GM18858 (cell line): Measurements from ENCODE around the gene BARHL2.

ENCODE experiments used
- ATAC-seq: cut with Tn5 transposase; IDR thresholded peaks from one replicate; pipeline ENCODE4 v1.9.1; 2021; ENCODE audit not compliant: unreplicated experiment

The BARHL2 gene

DNA sequence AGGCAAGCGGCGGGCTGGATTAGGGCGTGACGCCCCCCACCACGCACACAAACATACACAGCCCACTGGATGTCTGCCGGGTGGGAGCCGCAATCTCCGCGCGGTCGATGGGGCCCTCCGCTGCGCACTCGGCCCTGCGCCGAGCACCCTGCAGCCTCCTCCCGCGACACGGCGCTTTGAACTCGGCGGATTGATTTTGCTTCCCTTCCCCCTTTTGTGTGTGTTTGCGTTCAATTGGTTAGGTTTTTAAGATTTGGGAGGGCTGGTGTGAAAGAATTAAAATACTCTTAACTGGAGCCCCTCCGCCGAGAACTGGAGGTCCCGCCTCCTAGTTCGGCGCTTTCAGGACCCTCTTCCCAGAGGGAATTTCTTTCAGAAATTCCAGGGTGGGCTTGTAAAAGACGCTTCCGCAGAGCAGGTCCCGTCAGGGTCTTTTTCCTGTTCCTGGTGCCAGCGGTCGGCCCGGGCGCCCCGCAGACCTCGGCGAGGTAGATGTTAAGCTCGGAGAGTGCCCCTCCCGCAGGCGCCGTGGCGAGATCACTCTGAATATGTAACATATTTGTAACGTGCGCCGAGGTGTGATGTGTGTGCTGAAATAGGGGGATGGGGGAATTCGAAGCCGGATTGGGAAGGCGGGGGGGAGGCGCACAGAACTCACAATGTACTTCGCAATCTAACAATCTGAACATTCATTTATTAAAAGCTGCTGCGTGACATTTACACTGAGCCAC is 8.0 kb upstream of the BARHL2 start:
- no peak for ATAC-seq

- ATAC-seq = no peak
Observed at GRCh38 chr1:90724361-90724760, 7.3 kb upstream of the BARHL2 start.

GRCh38 chr1:90723590-90724108 is 6.5 kb upstream of the BARHL2 start:
- ATAC-seq = no peak

DNA sequence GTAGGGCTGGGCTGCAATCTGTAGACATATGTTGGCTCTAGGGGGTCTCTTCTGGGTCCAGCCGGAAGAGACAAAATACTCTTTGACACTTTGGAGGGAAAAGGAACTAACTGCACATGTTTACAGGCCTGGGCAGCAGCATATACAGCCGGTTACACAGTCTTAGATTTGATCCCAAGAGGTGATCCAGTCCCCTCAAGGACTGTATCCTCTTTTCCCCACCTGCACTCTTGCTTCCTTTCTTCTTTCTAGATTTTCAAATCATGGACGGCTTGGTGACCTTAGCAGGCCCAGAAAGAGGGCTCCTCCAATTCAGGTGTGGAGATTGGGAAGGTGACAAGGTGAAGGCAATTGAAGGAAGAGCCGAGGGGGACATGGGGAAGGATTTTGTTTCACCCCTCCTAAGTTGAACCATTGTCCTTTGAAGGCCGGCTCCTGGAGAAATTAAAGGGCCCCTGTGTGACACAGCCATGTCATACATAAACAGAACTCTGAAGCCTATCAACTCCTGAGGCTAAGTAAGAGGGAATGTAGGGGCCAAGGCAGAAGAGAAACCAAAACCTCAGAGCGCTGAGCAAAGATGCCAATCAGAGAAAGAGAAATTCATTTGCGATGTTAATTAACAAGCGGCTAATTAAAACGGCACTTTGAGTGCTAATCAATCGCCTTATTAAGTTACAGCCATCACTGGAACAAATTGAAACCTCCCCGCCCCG is 5.9 kb upstream of the BARHL2 start:
- ATAC-seq = no peak

GRCh38 chr1:90721210-90722194 is 4.4 kb upstream of the BARHL2 start:
- ATAC-seq = no peak

GRCh38 chr1:90720145-90720636 is 3.1 kb upstream of the BARHL2 start:
- no peak for ATAC-seq

DNA sequence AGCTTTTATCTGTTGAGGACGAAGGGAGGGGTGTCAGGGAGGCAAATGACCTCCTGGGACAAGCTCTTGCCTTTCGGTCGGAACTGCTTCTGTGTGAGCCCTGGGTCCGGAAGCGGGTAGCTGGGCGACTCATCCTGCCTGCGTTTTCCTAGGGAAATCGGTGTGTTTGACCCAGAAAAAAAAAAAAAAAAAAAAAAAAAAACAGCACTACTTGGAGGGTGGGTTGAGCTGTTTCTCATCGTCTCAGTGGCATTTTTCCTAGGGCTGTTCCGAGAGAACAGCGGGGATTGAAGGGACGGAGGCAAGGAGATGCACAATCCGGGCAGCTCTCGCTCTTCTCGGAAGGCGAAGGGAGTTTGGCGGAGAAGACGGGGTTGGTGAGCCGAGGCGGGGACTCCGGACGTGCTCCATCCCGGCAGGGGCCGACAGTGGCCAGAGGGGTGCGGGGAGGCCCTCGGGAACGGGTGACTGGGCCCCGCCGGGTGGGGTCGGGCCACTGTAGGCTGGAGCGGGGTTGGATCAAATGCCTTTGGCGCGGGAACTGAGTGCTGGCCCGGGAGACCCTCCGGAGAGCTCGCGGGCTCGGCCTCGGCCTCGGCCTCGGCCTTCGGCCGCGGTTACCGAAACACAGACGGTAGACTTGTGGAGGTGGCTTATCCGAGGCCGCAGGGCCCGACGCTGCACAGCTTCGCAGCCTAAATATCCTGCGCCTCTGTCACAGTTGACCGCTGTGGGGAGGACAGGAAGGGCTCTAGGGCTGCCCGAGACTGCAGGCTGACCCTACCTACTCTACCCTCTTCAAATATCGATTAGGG is 2.4 kb upstream of the BARHL2 start:
- no peak for ATAC-seq

- no peak for ATAC-seq
Observed at GRCh38 chr1:90718411-90719329, 1.6 kb upstream of the BARHL2 start.

DNA sequence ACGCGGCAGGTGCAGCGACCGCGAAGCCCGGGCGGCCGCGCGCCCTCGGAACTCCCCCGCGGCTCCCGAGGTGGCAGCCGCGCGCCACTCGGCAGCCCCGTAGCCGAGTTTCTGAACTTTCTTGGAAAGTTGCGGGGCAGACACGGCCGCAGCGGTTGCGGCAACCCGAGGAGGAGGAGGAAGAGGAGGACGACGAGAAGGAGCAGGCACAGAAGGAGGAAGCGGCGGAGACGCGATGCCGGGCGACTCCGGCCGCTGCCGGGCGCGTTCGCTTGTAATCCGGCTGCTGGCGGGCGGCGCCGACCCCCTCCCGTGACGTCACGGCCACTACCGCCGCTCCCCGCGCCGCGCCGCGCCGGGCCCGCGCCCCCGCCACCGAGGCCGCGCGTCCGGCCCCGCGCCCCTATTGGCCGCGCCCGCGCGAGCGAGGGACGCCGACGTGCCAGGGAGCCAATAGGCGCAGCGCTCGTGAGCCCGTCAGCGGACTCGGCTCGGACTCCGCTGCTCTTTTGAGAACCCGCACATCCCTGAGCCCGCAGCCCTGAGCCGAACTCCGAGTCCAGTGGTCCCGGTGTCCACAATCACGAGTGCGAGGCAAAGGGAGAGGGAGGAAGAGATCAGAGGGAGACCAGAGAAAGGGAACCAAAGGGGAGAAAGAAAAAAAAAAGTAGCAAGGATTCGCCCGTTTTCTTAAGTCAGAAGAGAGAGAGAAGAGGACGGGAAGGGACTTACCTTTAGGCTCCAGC is 736 bp upstream of the BARHL2 start:
- ATAC-seq = no peak

DNA sequence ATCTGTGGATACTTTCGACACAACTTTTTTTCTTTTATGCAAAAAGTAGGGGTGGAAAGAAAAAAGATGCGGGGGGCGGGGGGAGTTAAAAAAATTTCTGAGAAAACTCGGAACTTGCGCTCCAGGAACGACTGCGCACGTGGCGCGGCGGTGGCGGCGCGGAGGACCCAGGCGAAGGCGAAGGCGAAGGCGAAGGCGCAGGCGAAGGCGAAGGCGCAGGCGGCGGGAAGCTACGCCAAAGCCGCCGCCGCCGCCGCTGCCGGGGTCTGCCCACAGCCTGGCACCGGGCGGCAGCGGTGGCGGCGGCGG is 208 bp upstream of the BARHL2 start:
- ATAC-seq = no peak

- no peak for ATAC-seq
Observed at GRCh38 chr1:90716243-90716551, 905 bp downstream of the BARHL2 start.

GRCh38 chr1:90715309-90715708 is 1.8 kb downstream of the BARHL2 start:
- ATAC-seq = no peak

- ATAC-seq = no peak
Observed at GRCh38 chr1:90714521-90714951, 2.6 kb downstream of the BARHL2 start.

GRCh38 chr1:90713741-90714509 is 3.2 kb downstream of the BARHL2 start:
- ATAC-seq = no peak

DNA sequence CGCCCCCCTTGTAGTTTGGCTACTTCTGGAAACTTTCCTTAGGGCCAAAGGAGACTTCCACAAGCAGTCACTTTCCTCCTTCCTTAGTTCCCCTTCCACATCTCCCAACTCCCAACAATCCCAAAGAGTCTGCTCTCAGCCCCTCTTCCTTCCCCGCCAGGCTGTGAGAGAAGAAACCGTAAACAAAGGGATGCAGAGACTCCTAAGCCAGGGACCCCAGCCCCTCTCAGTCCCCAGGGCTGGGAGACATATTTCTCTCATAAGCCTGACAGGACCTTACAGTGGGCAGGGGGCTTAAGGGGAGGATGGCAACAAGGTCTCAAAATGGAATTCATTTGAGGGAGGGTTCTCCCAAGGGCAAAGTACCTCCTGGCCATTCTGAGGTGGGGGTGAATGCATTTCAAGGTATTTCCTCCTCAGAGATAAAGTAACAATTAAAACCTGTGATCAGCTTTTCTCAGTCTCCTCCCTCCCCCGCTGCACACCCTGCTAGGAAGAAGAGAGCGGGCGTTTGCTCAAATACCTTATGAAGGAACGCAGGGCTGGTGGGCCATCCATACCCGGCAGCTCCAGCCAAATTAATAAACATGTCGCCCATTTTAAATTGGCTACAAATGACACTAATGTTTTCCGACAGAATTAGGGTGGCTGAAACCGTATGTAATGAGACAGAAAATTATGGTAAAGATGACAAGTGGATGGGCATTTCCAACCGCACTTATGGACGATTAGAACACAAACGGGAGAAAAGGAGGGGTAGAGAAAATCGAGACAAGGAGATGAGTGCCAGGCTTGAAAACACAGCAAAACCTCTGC is 4.0 kb downstream of the BARHL2 start:
- ATAC-seq = no peak

DNA sequence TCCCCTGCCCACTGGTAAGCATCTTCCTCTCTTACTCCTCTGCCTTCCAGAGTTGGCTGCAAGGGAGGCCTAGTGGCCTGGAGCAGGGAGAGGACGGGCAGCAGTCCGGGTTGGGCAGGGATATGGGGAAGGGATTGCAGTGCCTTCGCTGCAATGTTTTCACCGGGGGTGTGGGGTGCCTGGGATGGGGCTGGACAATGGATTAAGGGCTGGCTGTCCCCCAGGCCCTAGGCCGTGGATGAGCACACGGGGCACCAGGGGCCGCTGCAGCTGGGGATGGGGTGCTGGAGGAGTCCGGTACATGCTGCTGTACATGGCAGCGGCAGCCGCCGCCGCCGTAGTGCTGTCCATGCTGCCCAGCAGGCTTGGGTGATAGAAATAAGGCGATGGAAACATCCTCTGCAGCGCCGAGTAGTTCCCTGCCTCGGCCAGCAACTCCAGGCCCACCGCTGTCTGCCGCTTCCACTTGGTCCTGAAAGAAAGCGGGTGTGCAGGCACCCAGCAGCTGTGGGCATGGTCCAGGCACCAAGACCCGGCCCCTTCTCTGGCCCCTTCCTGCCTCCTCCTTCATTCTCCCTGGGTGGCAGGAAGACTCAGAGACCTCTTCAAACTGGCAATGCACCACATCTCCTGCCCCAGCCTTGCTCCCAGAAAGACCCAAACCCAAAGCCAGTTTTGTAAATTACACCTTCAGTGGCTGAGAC is 4.8 kb downstream of the BARHL2 start:
- ATAC-seq = no peak

- ATAC-seq = no peak
Observed at GRCh38 chr1:90711696-90712095, 5.4 kb downstream of the BARHL2 start.
